NK-92 (cell line): ENCODE data around the gene SMC6.
A peak's percentile ranks its signal among the peaks of the same experiment; 100 is the strongest.

Source experiments
- DNase-seq: peaks from one replicate; lab custom pipeline; 2025; ENCODE audit not compliant: unreplicated experiment; lab: John Stamatoyannopoulos, UW

The SMC6 gene, protein sequence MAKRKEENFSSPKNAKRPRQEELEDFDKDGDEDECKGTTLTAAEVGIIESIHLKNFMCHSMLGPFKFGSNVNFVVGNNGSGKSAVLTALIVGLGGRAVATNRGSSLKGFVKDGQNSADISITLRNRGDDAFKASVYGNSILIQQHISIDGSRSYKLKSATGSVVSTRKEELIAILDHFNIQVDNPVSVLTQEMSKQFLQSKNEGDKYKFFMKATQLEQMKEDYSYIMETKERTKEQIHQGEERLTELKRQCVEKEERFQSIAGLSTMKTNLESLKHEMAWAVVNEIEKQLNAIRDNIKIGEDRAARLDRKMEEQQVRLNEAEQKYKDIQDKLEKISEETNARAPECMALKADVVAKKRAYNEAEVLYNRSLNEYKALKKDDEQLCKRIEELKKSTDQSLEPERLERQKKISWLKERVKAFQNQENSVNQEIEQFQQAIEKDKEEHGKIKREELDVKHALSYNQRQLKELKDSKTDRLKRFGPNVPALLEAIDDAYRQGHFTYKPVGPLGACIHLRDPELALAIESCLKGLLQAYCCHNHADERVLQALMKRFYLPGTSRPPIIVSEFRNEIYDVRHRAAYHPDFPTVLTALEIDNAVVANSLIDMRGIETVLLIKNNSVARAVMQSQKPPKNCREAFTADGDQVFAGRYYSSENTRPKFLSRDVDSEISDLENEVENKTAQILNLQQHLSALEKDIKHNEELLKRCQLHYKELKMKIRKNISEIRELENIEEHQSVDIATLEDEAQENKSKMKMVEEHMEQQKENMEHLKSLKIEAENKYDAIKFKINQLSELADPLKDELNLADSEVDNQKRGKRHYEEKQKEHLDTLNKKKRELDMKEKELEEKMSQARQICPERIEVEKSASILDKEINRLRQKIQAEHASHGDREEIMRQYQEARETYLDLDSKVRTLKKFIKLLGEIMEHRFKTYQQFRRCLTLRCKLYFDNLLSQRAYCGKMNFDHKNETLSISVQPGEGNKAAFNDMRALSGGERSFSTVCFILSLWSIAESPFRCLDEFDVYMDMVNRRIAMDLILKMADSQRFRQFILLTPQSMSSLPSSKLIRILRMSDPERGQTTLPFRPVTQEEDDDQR

DNA sequence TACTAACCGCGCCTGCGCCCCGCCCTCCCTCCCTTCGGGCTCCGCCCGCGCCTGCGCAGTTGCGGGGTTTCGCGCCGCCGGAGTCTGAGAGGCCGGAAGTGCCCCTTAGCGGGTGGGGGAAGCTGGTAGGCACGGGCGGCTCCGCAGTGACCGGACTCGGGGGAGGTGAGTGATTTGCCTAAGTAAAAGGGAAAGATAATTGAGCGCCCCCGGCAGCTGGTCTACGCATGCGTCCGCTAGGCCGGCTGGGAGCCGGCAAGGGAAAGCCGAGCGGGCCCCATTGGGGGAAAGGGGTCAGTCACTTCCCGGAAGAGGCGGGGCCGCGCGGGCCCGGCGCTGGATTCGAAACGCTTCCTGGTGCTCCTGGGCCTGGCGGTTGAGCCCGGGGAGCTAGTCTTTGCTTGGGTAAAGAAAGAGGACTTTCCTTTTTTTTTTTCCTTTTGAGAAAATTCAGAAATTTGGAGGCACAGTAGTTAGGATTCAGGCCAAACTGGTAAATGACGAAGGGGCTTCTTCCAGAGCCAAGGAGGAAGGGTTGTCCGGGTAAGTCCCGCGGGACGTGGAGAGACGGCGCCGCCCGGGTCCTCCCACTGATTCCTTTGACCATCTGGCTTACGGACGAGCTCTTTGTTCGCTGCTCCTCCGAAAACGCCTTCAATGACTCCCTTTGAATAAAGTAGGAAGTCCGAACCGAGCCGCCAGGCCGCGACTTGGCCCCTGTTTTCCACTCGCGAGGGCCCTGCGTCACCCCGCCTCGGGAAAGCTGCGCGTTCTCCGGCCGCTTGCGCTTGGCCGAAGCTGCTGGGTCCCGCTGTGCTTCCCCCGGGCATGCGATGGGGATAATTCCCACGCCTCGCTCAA lies at the start of gene SMC6, which contains the start of gene GEN1:
TSS of gene SMC6 (minus strand) at position 8 of the 861 bp plus-strand sequence. CDS start 7,864 bp downstream, outside the sequence.
TSS of gene GEN1 (plus strand) at position 336 of the 861 bp plus-strand sequence. CDS start 5,806 bp downstream, outside the sequence.
- peak; percentile 31 for DNase-seq

DNA sequence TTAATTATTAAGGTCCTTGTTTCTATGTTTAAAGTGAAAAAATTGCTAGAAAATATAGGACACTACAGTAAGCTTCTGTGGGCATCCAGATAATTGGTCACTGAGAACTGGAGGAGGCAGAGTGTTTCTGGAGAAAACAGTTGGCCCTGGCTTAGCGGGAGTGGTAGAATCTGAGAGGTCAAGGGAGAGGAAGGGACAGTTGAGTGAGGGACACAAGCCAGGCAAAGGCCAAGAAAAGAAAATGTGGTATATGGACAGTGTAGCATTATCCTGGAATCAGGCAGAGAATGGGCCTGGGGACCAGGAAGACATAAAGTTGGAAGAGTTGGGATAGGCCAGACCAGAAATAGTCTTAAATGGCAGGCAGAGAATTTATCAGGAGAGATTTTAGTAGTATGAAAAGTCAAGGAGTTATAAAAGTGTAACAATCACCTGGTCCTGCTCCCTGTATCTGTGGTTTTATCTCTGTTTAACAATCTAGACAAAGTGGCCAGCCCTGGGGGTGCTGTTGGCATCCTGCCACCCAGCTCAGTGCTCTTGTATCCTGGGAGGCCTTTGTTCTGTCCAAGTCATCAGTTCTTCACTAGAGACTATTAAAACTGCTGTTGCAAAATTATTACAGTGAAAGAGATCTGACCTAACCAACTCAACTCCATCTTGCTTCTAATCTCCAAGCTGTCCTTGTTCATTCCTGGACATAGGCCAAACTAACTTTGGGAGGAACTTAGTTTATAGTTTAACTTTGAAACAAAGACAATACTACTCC lies 47.3 kb upstream of the SMC6 start:
- DNase-seq: no peak

DNA sequence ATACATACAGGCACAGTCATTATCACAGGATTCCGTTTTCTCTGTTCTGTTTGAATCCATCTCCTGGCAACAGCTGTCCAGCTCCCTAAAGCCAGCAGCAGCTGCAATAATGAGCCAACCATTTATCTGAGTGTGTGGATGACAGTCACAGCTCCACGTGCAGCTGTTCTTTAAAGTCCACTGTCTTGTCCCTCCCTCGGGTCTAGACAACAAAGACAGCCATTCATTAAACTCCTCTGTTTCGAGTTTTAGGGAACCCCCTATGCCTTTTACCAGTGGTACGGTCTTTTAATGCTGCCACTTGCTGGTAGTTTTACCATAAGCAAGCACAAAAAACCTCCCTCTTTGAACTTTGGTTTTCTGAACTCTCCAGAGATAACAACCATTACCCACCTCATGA lies 46.6 kb upstream of the SMC6 start:
- no peak for DNase-seq

DNA sequence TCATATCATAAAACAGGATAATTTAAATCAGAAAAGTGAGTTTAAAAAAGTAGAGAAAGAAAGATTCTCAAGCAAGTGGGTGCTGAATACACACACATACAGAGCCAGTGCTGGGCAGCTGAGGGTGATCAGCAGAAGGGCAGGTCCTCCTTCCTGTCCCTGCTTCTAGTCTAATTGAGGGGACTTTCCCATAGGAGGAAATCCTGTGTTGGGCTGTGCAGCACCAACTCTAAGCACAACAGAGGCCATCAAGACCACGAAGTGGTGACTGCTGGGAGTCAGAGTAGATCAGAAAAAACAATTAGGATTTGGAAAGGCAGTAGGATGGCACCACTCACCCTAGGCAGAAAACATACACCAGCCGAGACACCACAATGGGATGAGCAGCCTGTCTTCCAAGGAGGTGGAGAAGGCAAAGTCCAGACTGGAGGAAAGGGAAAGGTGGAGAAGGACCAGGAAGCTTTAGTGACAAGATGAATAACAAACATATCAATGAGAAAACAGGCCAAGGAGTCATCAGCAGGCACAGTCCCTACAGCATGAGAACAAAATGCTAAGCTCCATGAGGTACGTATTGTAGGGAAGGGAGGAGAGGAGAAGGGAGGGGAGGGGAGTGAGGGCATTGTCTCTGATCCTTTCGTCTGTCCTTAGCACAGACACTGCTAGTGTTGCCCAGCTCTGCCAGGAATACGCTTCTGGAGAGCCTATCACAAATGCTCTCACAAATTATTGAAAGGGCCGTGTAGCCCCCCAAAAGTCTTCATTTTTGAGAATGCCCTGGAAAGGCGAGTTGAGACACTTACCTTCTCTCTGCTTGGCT lies 45.9 kb upstream of the SMC6 start:
- no peak for DNase-seq

DNA sequence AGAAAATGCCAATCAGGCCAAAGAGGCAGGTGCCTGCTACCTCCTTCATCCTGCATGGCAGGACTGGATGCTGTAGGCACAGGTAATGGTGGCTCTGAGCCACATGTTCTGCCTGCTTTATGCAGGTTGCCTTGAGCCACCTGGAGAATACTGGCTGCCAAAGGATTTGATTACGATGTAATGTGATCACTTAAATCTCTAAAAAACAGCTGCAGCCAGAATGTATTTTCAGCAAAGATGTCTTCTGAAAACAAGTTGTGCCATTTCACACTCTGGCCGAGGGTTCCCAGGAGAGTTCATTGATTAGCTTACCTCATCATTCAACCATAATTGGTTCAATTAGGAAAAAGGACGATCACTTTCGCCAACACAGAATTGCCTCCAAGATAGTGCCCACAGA lies 44.7 kb upstream of the SMC6 start:
- DNase-seq: no peak

DNA sequence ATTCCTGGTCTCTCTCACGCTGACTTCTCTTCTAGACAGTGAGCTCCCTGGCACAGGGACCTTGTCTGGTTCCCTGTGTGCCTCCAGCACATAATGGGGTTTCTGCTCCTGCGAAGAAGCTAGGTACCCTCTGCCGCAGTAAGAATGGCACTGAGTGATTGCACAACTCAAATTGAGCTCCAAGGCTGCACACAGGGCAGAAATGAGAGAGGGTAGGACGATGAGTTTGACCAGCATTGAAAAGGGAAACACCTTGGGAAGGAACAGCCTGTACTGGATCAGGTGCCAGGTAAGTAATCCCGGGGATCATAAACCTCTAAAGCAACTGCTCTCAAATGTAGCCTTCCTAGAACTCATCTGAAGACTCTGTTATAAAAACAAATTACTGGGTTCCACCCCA lies 41.7 kb upstream of the SMC6 start:
- no peak for DNase-seq

DNA sequence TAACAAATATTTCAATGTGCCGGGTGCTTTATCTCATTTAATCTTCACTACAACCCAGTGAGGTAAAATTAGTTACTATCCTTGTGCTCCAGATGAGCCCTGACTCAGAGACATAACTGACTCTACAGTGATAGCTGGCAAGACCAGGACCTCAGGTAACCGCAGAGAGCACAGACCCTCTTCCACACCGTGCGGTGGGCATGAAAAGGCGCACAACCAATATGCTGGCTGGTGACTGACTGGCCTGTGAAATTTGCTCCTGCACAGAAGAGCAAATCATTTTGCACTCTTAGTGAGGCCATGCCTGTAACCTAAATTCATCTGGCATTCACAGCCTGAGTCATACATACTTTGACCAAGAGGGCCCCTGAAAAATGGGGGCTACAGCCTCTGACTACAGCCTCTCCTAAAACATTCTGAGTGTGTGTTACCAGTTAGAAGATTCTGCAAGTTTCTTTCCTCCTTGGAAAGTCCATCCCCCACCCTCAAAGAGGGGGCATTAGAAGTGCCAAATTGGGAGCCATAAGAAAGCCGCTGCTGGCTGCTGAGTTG lies 40.3 kb upstream of the SMC6 start:
- no peak for DNase-seq

DNA sequence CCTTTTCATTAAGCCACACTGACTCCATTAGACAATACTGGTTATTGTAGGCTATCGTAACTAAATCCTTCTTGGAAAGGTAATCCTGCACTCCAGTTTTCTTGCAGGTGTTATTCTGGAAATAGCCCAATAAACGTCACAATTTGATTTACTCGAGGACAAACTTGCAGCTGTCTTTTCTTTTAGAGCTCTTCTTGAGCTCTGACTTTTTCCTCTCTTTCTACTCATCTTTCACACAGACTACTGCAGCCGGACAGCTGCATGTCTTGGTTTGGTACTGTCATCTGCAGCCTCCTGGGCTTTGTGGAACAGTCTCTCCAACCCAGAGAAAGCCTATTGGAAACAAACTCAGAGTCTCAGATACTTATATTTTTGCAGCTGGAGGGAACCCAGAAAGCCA lies 39.7 kb upstream of the SMC6 start:
- DNase-seq: no peak

DNA sequence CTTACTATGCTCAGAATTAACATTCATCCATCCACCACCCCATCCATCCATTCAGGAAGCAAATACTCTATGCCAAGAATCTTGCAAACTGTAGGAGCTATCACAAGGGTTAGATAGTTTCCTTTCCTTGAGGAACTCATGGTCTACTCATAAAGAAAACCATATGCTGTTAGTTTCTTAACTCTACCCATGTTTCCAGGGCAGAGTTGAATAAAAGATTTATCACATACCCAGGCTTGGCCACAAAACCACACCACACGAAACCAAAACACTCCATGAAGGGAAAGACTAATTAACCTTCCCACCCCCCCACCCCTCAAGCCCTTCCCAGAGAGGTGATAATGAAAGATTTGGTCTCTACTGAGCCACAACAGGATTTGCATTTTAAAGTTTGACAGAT lies 38.9 kb upstream of the SMC6 start:
- no peak for DNase-seq

DNA sequence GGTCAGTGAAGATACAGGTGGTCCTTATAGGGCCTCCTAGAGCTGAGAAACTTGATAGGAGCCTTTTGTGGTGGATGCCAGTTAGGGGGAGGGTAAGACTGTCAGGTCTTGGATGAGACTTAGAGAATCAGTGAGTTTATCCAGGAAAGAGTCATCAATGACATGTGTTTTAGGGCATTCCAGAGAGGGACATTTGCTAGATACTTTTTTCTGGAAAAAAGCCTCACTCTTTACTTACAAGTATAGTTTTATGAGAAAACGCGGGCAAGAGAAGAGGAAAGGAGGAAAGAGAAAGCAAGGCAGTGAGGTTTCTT lies 38.2 kb upstream of the SMC6 start:
- no peak for DNase-seq

DNA sequence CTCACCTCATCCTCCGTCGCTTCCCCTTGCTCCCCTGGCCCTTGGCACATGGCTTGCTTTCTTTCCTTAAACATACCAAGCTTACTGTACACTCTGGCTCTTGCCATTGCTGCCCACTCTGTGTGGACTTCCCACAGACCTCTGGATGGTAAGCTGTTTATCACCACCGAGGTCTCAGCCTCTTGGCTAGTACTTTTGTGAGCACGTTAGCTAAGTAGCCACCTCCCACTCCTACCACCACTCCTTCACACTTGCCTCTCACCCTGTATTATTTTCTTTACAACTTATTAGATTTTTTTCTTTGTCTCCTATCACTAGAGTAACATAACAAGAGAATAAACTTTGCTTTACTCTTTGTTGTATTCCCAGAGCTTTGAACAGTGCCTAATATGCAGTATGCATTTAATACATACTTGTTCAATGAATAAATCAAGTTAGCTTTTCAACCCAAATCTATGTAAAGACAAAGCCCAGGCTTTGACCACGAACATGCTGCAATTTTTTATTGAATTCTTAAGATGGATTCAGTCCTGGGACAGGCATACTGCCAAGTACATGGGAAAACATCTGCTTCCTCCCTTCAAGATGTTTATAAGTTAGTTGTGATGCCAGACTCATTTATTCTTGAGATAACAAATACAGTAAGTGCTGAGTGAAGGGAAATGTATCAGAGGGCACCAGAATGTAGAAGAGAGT lies 37.7 kb upstream of the SMC6 start:
- no peak for DNase-seq

DNA sequence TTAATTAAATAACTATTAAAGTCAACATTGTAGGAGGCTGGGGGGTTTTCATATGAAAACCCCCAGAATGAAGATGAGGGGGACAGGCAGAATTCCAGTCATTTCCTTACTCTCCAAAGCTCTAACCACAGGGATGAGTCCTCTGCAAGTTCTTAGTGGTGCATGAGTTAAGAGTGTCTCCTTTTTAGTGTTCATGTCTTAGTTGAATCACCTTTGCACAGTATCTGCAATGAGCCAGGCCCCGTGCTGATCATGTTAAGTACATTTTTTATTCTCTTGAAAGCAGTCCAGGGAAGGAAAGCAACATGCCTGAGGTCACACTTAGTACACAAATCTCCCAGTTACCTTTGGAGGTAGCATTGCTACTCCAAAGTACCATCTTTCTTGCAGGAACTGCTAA lies 36.9 kb upstream of the SMC6 start:
- no peak for DNase-seq

DNA sequence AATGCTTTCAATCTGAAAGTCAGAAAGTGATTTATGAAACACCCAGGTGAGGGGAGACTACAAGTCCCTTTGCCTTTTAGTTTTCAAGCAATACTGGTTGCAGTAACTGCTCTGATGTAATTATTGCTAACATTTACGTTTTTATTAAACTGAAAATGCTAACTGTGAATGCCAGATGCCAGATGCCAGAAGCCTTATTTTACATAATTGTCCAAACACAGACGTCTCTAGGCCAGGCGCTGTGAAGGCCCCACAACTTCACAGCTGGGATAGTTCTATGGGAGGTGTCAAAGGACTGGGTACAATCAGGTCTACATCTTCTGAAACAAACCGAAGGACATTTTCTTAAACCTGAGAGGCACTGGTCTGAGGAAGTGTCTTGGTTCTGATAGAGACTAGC lies 35.2 kb upstream of the SMC6 start:
- DNase-seq: no peak

DNA sequence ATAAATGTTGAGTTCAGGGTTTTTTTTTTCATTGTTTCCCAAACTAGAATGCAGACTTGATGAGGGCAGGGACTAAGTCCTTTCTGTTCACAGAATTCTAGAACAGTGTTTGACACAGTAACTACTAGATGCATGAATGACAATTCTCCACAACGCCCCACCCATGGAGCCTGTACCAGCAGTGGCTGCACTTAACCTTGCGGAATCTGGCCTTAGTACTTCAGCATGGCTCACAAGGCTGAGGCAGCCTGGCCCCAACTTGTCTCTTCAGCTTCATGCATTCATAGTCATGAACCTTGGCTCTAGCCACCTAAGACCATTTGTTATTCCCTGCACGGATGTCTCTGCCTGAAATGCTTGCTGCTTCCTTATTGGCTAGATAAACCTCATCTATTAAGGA lies 33.1 kb upstream of the SMC6 start:
- no peak for DNase-seq

DNA sequence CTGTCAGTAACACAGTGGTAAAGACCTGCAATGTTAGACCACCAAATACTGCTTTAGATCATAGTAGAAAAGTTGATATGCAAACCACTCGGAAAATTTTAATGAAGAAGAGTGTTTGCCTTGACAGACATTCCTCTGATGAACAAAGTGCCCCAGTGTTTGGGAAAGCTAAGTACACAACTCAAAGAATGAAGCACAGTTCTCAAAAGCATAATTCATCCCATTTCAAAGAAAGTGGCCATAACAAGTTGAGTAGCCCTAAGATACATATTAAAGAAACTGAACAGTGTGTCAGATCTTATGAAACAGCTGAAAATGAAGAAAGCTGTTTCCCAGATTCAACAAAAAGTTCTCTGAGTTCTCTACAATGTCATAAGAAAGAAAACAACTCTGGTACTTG lies 27.9 kb upstream of the SMC6 start:
- no peak for DNase-seq

DNA sequence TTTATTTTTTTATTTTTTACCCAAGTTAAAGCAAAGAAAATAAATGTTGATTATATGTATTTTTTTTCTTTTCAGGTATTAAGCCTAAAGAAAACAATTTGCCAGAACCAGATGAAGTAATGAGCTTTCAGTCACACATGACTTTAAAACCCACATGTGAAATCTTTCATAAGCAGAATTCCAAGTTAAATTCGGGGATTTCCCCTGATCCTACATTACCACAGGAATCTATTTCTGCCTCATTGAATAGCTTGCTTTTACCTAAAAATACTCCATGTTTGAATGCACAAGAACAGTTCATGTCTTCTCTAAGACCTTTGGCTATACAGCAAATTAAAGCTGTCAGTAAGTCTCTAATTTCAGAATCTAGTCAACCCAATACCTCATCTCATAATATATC lies 26.9 kb upstream of the SMC6 start:
- DNase-seq: no peak

DNA sequence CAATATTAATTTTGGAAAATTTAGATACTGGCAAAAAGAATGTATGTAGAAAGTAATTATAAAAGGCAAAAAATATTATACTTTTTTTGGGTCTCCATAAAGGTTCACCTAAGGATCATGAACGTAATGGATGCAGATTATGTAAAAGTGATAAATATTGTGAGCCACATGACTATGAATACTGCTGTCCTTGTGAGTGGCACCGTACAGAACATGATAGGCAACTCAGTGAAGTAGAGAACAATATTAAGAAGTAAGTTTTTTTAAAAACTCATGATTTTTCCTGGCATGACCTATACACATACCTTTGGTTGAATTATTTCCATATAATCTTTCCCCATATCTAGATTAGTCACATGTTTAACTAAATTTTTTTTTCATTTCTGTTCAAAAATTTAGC lies 18.9 kb upstream of the SMC6 start:
- no peak for DNase-seq

DNA sequence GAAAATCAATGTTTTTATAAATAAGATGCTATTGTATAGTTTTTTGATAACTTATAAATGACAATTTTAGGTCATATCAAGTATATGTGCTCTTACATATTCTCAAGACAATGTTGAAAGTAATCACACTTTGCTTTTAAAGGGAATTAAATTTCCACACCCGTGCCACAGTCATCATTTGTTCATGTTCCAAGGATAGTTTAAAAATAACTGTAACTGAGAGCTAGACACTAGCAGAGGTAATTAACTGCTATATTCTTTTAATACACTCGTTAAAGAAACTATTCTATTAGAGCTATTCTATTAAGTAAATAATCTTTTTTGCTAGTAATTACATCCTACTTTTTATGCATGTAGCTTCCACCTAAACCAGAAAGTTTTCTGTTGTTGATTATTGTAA lies 18.3 kb upstream of the SMC6 start:
- no peak for DNase-seq
